Measurements from ENCODE around the gene MNT.

Gene MNT

GRCh38 chr17:2400474-2400866 is 390 bp downstream of the MNT start:
- no peaks in the 10 kb centered on the region for H3K27me3 ChIP-seq (ENCODE audit: insufficient read depth, low read depth, severe bottlenecking)
- peaks cover 6% of the 10 kb centered on the region for H3K36me3 ChIP-seq
- no peak for TF ChIP-seq CTCF (IDR thresholded peaks at IDR 0.05; ENCODE audit: low read depth, low read length)
- H3K4me3 ChIP-seq (ENCODE audit: low read depth, low read length): peak overlapping the region; percentile 82
- no peak for DNase-seq
- no peaks in the 10 kb centered on the region for H3K9me3 ChIP-seq (ENCODE audit: severe bottlenecking)
- peak overlapping the region; percentile 95 for H3K27ac ChIP-seq

- no peak for TF ChIP-seq CTCF (IDR thresholded peaks at IDR 0.05; ENCODE audit: low read depth, low read length)
- Histone ChIP-seq H3K27ac (peak overlapping the region; percentile 95), H3K4me3 (ENCODE audit: low read depth, low read length) (peak overlapping the region; percentile 82), H3K27me3 (ENCODE audit: insufficient read depth, low read depth, severe bottlenecking) (no peaks in the 10 kb centered on the region), H3K36me3 (peaks cover 2% of the 10 kb centered on the region), H3K9me3 (ENCODE audit: severe bottlenecking) (no peaks in the 10 kb centered on the region)
- peak; percentile 92 for DNase-seq
Measured at GRCh38 chr17:2399572-2400473, 1.0 kb downstream of the MNT start.

GRCh38 chr17:2398655-2399571 is 1.9 kb downstream of the MNT start:
- no peak for TF ChIP-seq CTCF (IDR thresholded peaks at IDR 0.05; ENCODE audit: low read depth, low read length)
- H3K9me3 ChIP-seq (ENCODE audit: severe bottlenecking): no peaks in the 10 kb centered on the region
- no peaks in the 10 kb centered on the region for H3K27me3 ChIP-seq (ENCODE audit: insufficient read depth, low read depth, severe bottlenecking)
- H3K36me3 ChIP-seq: no peaks in the 10 kb centered on the region
- DNase-seq: no peak
- peak overlapping the region; percentile 95 for H3K27ac ChIP-seq
- H3K4me3 ChIP-seq (ENCODE audit: low read depth, low read length): peak overlapping the region; percentile 82

GRCh38 chr17:2398182-2398581 is 2.7 kb downstream of the MNT start:
- Histone ChIP-seq H3K27ac (peak overlapping the region; percentile 3; the same call in 1 of the 2 replicates), H3K9me3 (ENCODE audit: severe bottlenecking) (no peaks in the 10 kb centered on the region), H3K27me3 (ENCODE audit: insufficient read depth, low read depth, severe bottlenecking) (no peaks in the 10 kb centered on the region), H3K36me3 (no peaks in the 10 kb centered on the region), H3K4me3 (ENCODE audit: low read depth, low read length) (no peak overlapping the region)
- no peak for DNase-seq
- TF ChIP-seq CTCF (IDR thresholded peaks at IDR 0.05; ENCODE audit: low read depth, low read length): no peak

- no peak for TF ChIP-seq CTCF (IDR thresholded peaks at IDR 0.05; ENCODE audit: low read depth, low read length)
- H3K27me3 ChIP-seq (ENCODE audit: insufficient read depth, low read depth, severe bottlenecking): no peaks in the 10 kb centered on the region
- H3K4me3 ChIP-seq (ENCODE audit: low read depth, low read length): no peak overlapping the region
- H3K27ac ChIP-seq: peak overlapping the region; percentile 24
- no peak for DNase-seq
- no peaks in the 10 kb centered on the region for H3K9me3 ChIP-seq (ENCODE audit: severe bottlenecking)
- no peaks in the 10 kb centered on the region for H3K36me3 ChIP-seq
Measured at GRCh38 chr17:2397247-2398171, 3.4 kb downstream of the MNT start.
